Fibroblast of pulmonary artery (primary cell): ENCODE data around the gene CSAG2.

Experiments
- DNase-seq: peaks from one replicate; pipeline ENCODE4 v3.0.0-alpha.2; 2010; ENCODE audit warnings: low read depth
- H3K4me3 ChIP-seq: replicated peaks from 2 replicates; pipeline ENCODE4 v1.5.1; 2011; ENCODE audit warnings: low read depth, mild to moderate bottlenecking, control low read depth, low read length, moderate library complexity
- CTCF ChIP-seq: IDR thresholded peaks from 2 replicates; pipeline ENCODE4 v1.5.1; 2011; ENCODE audit warnings: mild to moderate bottlenecking, control low read depth, low read length, inconsistent platforms; ENCODE audit errors: missing control alignments

Gene CSAG2

GRCh38 chrX:152658302-152658701 lies 50.8 kb downstream of the CSAG2 start:
- H3K4me3 ChIP-seq = no peak overlapping the region
- no peak for DNase-seq
- no peak for TF ChIP-seq CTCF
